HCT116 (cell line): ENCODE data around the gene CCT5. TPM values are rescaled to one million over a fixed set of nuclear protein-coding genes. Genes with fewer than 3 reads are reported as not detected.

ENCODE experiments used
- ATAC-seq: fragments of 200-7000 bp; cut with Tn5 transposase; 2 replicates; pipeline ENCODE4 v1.9.1; 2020; ENCODE audit warnings: mild to moderate bottlenecking, moderate library complexity
- BruUV-seq: library from RNA; stranded (reverse); fragments of 400-500 nt; replicated peaks from 2 replicates; lab custom pipeline; 2021; lab: Mats Ljungman, UMichigan
- CTCF ChIA-PET: fragments of 300-600 bp; sonication (Branson Sonifier 250); formaldehyde crosslinking; loops from one replicate; lab custom pipeline; 2021; ENCODE audit warnings: antibody characterized with exemption; lab: Charles Lee
- POLR2A ChIA-PET: fragments of 300-600, 350-600 bp; sonication (Branson Sonifier 250); formaldehyde crosslinking; loops from one replicate; lab custom pipeline; 2021; ENCODE audit warnings: antibody characterized with exemption; lab: Charles Lee
- RAD21 ChIA-PET, 2 experiments: fragments of 300-600 bp; sonication (Branson Sonifier 250); formaldehyde crosslinking; loops; one replicate each; lab custom pipeline; 2023; ENCODE audit warnings: low total read pairs in 2 of 2; ENCODE audit not compliant: uncharacterized antibody in 2 of 2, unreplicated experiment in 2 of 2, low non-redundant PET in 1 of 2; lab: Charles Lee
- DNase-seq: peaks from one replicate; pipeline ENCODE4 v3.0.0-alpha.2; 2010; ENCODE audit warnings: low read depth, low spot score
- H2AFZ ChIP-seq: fragments of 200-600 bp; shearing (Covaris generic), sonication (generic); 2 replicates; pipeline ENCODE4 v1.6.1; 2017; ENCODE audit warnings: low read depth, mixed run types, mixed read lengths, antibody characterized with exemption, low read length; ENCODE audit not compliant: poor library complexity, severe bottlenecking
- H3K27ac ChIP-seq: 2 replicates; pipeline ENCODE4 v1.5.1; 2012; ENCODE audit warnings: low read depth, low read length
- H3K27me3 ChIP-seq: fragments of 200-600 bp; sonication (generic); 2 replicates; pipeline ENCODE4 v1.6.1; 2016; ENCODE audit warnings: mixed run types, low read length, mixed read lengths; ENCODE audit not compliant: insufficient read depth
- H3K36me3 ChIP-seq, 2 experiments: fragments of 200-500 bp in 1 of 2; fragments of 200-600 bp in 1 of 2; sonication (Bioruptor generic) in 1 of 2; sonication (generic) in 1 of 2; 2 replicates each; pipeline versions ENCODE4 v1.5.1 to v1.6.1; 2014 to 2016; ENCODE audit warnings: low read length in 2 of 2, inconsistent platforms in 1 of 2, mixed read lengths in 1 of 2, mixed run types in 1 of 2; ENCODE audit not compliant: insufficient read depth in 2 of 2, control insufficient read depth in 1 of 2
- H3K4me1 ChIP-seq, 2 experiments: fragments of 200-600 bp in 1 of 2; sonication (generic) in 1 of 2; 2 replicates each; pipeline versions ENCODE4 v1.5.1 to v1.6.1; 2012 to 2017; ENCODE audit warnings: low read length in 2 of 2, inconsistent platforms in 1 of 2, mild to moderate bottlenecking in 1 of 2, mixed read lengths in 1 of 2, mixed run types in 1 of 2, moderate library complexity in 1 of 2; ENCODE audit not compliant: insufficient read depth in 2 of 2, control insufficient read depth in 1 of 2
- H3K4me2 ChIP-seq: fragments of 200-600 bp; sonication (generic); 2 replicates; pipeline ENCODE4 v1.6.1; 2017; ENCODE audit warnings: mixed run types, low read length, mixed read lengths
- H3K4me3 ChIP-seq, 2 experiments: fragments of 200-600 bp in 1 of 2; sonication (generic) in 1 of 2; replicated peaks in 1 of 2; 2 replicates each; pipeline ENCODE4 v1.5.1; 2011 to 2016; ENCODE audit warnings: low read length in 2 of 2, control low read depth in 1 of 2, low read depth in 1 of 2, mild to moderate bottlenecking in 1 of 2, mixed read lengths in 1 of 2, mixed run types in 1 of 2
- H3K79me2 ChIP-seq: fragments of 200-600 bp; sonication (generic); 2 replicates; pipeline ENCODE4 v1.6.1; 2017; ENCODE audit warnings: mild to moderate bottlenecking, mixed run types, low read length, moderate library complexity, mixed read lengths; ENCODE audit not compliant: insufficient read depth
- H3K9ac ChIP-seq: fragments of 200-600 bp; sonication (generic); 2 replicates; pipeline ENCODE4 v1.6.1; 2016; ENCODE audit warnings: low read length, mixed read lengths
- H3K9me2 ChIP-seq: fragments of 200-600 bp; sonication (generic), shearing (Covaris generic); 2 replicates; pipeline ENCODE4 v1.6.1; 2017; ENCODE audit warnings: mixed run types, mild to moderate bottlenecking, moderate library complexity; ENCODE audit not compliant: insufficient read depth
- H3K9me3 ChIP-seq, 2 experiments: fragments of 200-500 bp in 1 of 2; fragments of 200-600 bp in 1 of 2; sonication (Bioruptor generic) in 1 of 2; sonication (generic) in 1 of 2; 2 replicates each; pipeline ENCODE4 v1.6.1; 2014 to 2017; ENCODE audit warnings: low read length in 2 of 2, mixed read lengths in 2 of 2, inconsistent platforms in 1 of 2, low read depth in 1 of 2, mild to moderate bottlenecking in 1 of 2, mixed run types in 1 of 2, moderate library complexity in 1 of 2; ENCODE audit not compliant: control insufficient read depth in 1 of 2, insufficient read depth in 1 of 2
- H4K20me1 ChIP-seq: fragments of 200-600 bp; sonication (generic), shearing (Covaris generic); 2 replicates; pipeline ENCODE4 v1.6.1; 2017; ENCODE audit warnings: mixed run types, mild to moderate bottlenecking, moderate library complexity; ENCODE audit not compliant: insufficient read depth
- CTCF ChIP-seq, 3 experiments: fragments of 200-600 bp in 1 of 3; sonication (generic) in 1 of 3; IDR thresholded peaks in 2 of 3; conservative IDR thresholded peaks in 1 of 3; 2 replicates each; pipeline ENCODE4 v1.5.1; 2012 to 2017; ENCODE audit warnings: low read depth in 2 of 3, low read length in 2 of 3, antibody characterized with exemption in 1 of 3, borderline replicate concordance in 1 of 3, control low read depth in 1 of 3, mild to moderate bottlenecking in 1 of 3, mixed read lengths in 1 of 3, mixed run types in 1 of 3, moderate library complexity in 1 of 3; ENCODE audit not compliant: insufficient read depth in 1 of 3
- EGR1 ChIP-seq: IDR thresholded peaks from 2 replicates; pipeline ENCODE4 v1.6.1; 2012; ENCODE audit warnings: low read depth
- EZH2phosphoT487 ChIP-seq: fragments of 200-600 bp; IDR thresholded peaks from 2 replicates; pipeline ENCODE4 v1.6.1; 2018; ENCODE audit warnings: antibody characterized with exemption, borderline replicate concordance
- JUND ChIP-seq: IDR thresholded peaks from 2 replicates; pipeline ENCODE4 v1.6.1; 2012
- MAX ChIP-seq: IDR thresholded peaks from 2 replicates; pipeline ENCODE4 v1.6.1; 2012
- RAD21 ChIP-seq: IDR thresholded peaks from 2 replicates; pipeline ENCODE4 v1.6.1; 2012; ENCODE audit warnings: low read depth, mild to moderate bottlenecking
- SP1 ChIP-seq: IDR thresholded peaks from 2 replicates; pipeline ENCODE4 v1.6.1; 2012; ENCODE audit warnings: low read depth
- intact Hi-C: fragments of 100-400 bp; cut with micrococcal nuclease; formaldehyde crosslinking; loops from 2 replicates; pipeline ENCODE4 v1.10.0; 2022
- total RNA-seq: library from RNA; stranded (reverse); gene quantifications from one replicate; pipeline ENCODE4 v1.2.1, GENCODE V29; 2021; ENCODE audit not compliant: unreplicated experiment

Gene CCT5
- total RNA-seq, 1 experiment from 2014 or later: 489 TPM

- TF ChIP-seq JUND: no peak
- no peak for TF ChIP-seq MAX
- no peak for TF ChIP-seq SP1
- TF ChIP-seq RAD21: no peak
- no peak for TF ChIP-seq CTCF (IDR thresholded peaks at IDR 0.05 in 2 of 3, conservative IDR thresholded peaks at IDR 0.05 in 1 of 3; ENCODE audit: borderline replicate concordance in 1 of 3, insufficient read depth in 1 of 3, low read depth in 2 of 3, low read length in 2 of 3)
- TF ChIP-seq EZH2phosphoT487: no peak
These were observed 51.2 kb downstream of the CCT5 start (continued) for GRCh38 chr5:10301266-10301665.

- ChIA-PET RAD21 (no interaction called here), CTCF (no interaction called here), POLR2A (no interaction called here)
- Histone ChIP-seq H3K9me3 (no peaks in the 10 kb centered on the region), H2AFZ (no peak overlapping the region), H3K9me2 (no peaks in the 10 kb centered on the region), H3K79me2 (peaks cover 36% of the 10 kb centered on the region), H3K4me2 (peak overlapping the region; percentile 29), H3K36me3 (no peaks in the 10 kb centered on the region), H4K20me1 (no peaks in the 10 kb centered on the region), H3K4me3 (no peak overlapping the region), H3K9ac (no peak overlapping the region), H3K27ac (no peak overlapping the region), H3K27me3 (no peaks in the 10 kb centered on the region), H3K4me1 (peaks cover 26 to 33% of the 10 kb centered on the region in 2 experiments)
- DNase-seq: no peak
- intact Hi-C loops: no loop called here
- peak; percentile 58 for ATAC-seq
- no TSS peak for BruUV-seq
- TF ChIP-seq EZH2phosphoT487 (no peak), MAX (peak; percentile 73; the same call in 1 of the 2 replicates), EGR1 (no peak), SP1 (peak; percentile 18; the same call in 1 of the 2 replicates)
These were observed 51.9 kb downstream of the CCT5 start for GRCh38 chr5:10301842-10302610.
